AG04449 (cell line): Measurements from ENCODE around the gene CPNE2.

ENCODE experiments used
- CTCF ChIA-PET: fragments of 350-600 bp; formaldehyde crosslinking; extraction: SDS; loops from one replicate; lab custom pipeline; 2021; ENCODE audit warnings: antibody characterized with exemption; lab: Yijun Ruan, JAX
- POLR2A ChIA-PET: fragments of 400-600, 350-600 bp; formaldehyde crosslinking; extraction: SDS; loops from one replicate; lab custom pipeline; 2020; ENCODE audit warnings: antibody characterized with exemption, inconsistent platforms; lab: Yijun Ruan, JAX
- DNase-seq: peaks from one replicate; pipeline ENCODE4 v3.0.0-alpha.2; 2010; ENCODE audit warnings: low read depth, low spot score
- H3K4me3 ChIP-seq: 2 replicates; pipeline ENCODE4 v1.5.1; 2011; ENCODE audit warnings: low read depth, mild to moderate bottlenecking, control low read depth, low read length
- CTCF ChIP-seq: IDR thresholded peaks from one replicate; pipeline ENCODE4 v1.5.1; 2011; ENCODE audit warnings: mild to moderate bottlenecking, moderate library complexity, low read length, control low read depth, inconsistent platforms; ENCODE audit not compliant: insufficient read depth; ENCODE audit errors: missing control alignments

CPNE2 gene

GRCh38 chr16:57144027-57144426 is 51.6 kb downstream of the CPNE2 start:
- TF ChIP-seq CTCF: no peak
- ChIA-PET POLR2A (no interaction called here), CTCF (interaction anchor here (0.5 to 1.4 kb wide), 3 partner anchors 12 to 43 kb away, joined by 3 to 4 read pairs (median 3); partner anchors contain the start of genes PSME3IP1 and RSPRY1)
- H3K4me3 ChIP-seq: no peak overlapping the region
- no peak for DNase-seq

- TF ChIP-seq CTCF: no peak
- POLR2A ChIA-PET: no interaction called here
- CTCF ChIA-PET: interaction anchor here (0.8 to 1.4 kb wide), 4 partner anchors 11 to 62 kb away, joined by 3 to 4 read pairs (median 4); no protein-coding TSS in a partner anchor
- DNase-seq: no peak
- no peak overlapping the region for H3K4me3 ChIP-seq
These were observed 53.0 kb downstream of the CPNE2 start for GRCh38 chr16:57145046-57146021.

GRCh38 chr16:57146040-57146647 is 53.8 kb downstream of the CPNE2 start:
- no peak overlapping the region for H3K4me3 ChIP-seq
- no peak for DNase-seq
- POLR2A ChIA-PET: no interaction called here
- CTCF ChIA-PET: no interaction called here
- no peak for TF ChIP-seq CTCF

GRCh38 chr16:57146735-57147134 is 54.4 kb downstream of the CPNE2 start:
- no peak for DNase-seq
- no peak for TF ChIP-seq CTCF
- H3K4me3 ChIP-seq: no peak overlapping the region
- ChIA-PET CTCF (no interaction called here), POLR2A (no interaction called here)

GRCh38 chr16:57147381-57148221 is 55.2 kb downstream of the CPNE2 start:
- POLR2A ChIA-PET: interaction anchor here (1.0 kb wide), 1 partner anchor 71 kb away, joined by 3 read pairs; no protein-coding TSS in a partner anchor

More at GRCh38 chr16:57147381-57148221, 55.2 kb downstream of the CPNE2 start:
- no peak for DNase-seq
- CTCF ChIA-PET: interaction anchor here (0.7 to 3.6 kb wide), 3 partner anchors 47 to 64 kb away, joined by 3 to 16 read pairs (median 16); partner anchors contain the start of gene CPNE2
- no peak for TF ChIP-seq CTCF
- H3K4me3 ChIP-seq: no peak overlapping the region
